Stimulated activated naive CD8-positive, alpha-beta T cell treated with anti-CD3 and anti-CD28 coated beads, Interleukin-15, amount 100 ng/mL, for 72 hours (primary cell): ENCODE results near the gene CLDN3.
"Not testable (repeated sequence)": the region's sequence is repeated elsewhere in the genome, so short reads cannot be mapped to it uniquely, and the experiment has no call there.

Experiments used
- ATAC-seq: fragments of 150-1000 bp; cut with Tn5 transposase; 2 replicates; pipeline ENCODE4 v1.10.0; 2021; ENCODE audit warnings: mild to moderate bottlenecking, moderate library complexity
- DNase-seq, 2 donors: peaks; one replicate each; pipeline ENCODE4 v3.0.0; 2021 to 2022
- H3K27ac Mint-ChIP-seq, 2 donors: one replicate each; pipeline ENCODE4 v1.8.0; 2022; ENCODE audit warnings: mild to moderate bottlenecking in 2 of 2, mixed read lengths in 2 of 2, moderate library complexity in 2 of 2
- H3K27me3 Mint-ChIP-seq: one replicate; pipeline ENCODE4 v1.8.0; 2022; ENCODE audit warnings: mixed read lengths
- H3K4me1 Mint-ChIP-seq: one replicate; pipeline ENCODE4 v1.8.0; 2022; ENCODE audit warnings: mild to moderate bottlenecking, mixed read lengths
- H3K4me3 Mint-ChIP-seq, 2 donors: one replicate each; pipeline ENCODE4 v1.8.0; 2022; ENCODE audit warnings: mild to moderate bottlenecking in 2 of 2, mixed read lengths in 2 of 2, moderate library complexity in 1 of 2
- H3K9me3 Mint-ChIP-seq, 2 donors: one replicate each; pipeline ENCODE4 v1.8.0; 2022; ENCODE audit warnings: mixed read lengths in 2 of 2

The CLDN3 gene

DNA sequence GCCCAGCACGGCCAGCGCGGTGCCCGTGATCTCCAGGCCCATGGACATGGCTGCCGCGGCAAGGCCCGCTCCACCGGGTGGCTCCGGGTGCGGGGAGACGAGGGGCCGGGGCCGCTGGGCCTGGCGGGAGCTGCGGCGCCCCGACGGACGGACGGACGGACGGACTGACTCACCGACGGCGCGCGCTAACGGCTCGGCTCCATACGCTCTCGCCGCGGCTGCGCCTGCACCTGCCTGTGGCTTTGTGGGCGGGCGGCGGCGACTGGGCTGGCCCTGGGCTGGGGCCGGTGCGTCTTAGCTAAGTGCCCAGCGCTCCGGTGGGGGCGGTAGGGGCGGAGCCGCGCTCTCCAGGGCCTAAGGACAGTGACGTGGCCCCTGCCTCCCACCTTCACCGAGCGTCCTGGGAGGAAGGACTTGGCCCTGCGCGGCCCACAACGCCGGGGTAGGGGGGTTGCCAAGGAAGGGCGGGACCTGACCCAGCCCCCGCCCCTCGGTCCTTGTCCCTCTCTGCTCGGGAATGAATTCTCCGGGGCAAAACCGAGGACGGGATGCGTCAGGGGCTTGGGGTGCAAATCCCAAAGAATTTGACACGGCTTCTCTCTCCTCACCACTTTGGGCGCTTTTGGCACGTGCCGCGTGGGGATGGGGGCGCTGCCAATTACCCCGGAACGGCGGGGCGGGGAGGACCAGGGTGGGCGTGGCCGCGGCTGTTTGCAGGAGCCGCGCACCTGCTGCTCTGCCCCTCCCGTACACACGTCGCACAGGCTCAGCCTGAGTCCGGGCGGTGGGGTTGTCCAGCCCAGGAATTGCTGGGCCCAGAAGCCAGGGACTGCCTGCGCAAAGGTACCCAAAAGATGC, at the start of gene CLDN3:
Gene CLDN3, minus strand, starts transcription at position 269 of the 858 bp plus-strand sequence. Its CDS starts 221 bp downstream, at position 48.
- H3K9me3 Mint-ChIP-seq: peaks cover 4 to 7% of the 10 kb centered on the region in 2 donors
- H3K4me1 Mint-ChIP-seq: peaks cover 20% of the 10 kb centered on the region
- DNase-seq: no peak
- peaks cover 67% of the 10 kb centered on the region for H3K27me3 Mint-ChIP-seq
- peak within 1 kb of the TSS; percentile 39 to 74 for H3K4me3 Mint-ChIP-seq
- H3K27ac Mint-ChIP-seq: no peak within 1 kb of the TSS
- no peak for ATAC-seq

DNA sequence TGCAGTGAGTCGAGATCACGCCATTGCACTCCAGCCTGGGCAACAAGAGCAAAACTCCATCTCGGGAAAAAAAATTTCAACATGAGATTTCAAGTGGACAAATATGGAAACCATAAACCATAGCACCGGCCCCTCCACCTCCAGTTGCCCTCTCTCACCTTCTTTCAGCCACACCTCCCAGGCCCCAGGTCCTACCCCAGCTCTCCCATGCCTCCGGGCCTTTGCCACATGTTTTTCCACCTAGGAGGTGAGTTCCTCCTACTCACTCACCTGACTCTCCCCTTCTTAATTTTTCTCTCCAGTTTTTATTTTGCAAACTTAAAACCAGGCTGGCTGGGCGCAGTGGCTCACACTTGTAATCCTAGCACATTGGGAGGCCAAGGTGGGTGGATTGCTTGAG, 47.1 kb upstream of the CLDN3 start:
- H3K9me3 Mint-ChIP-seq: no peaks in the 10 kb centered on the region
- no peak overlapping the region for H3K27ac Mint-ChIP-seq
- no peak overlapping the region for H3K4me3 Mint-ChIP-seq
- H3K4me1 Mint-ChIP-seq: no peaks in the 10 kb centered on the region
- no peaks in the 10 kb centered on the region for H3K27me3 Mint-ChIP-seq
- DNase-seq (no peak), ATAC-seq (no peak)

DNA sequence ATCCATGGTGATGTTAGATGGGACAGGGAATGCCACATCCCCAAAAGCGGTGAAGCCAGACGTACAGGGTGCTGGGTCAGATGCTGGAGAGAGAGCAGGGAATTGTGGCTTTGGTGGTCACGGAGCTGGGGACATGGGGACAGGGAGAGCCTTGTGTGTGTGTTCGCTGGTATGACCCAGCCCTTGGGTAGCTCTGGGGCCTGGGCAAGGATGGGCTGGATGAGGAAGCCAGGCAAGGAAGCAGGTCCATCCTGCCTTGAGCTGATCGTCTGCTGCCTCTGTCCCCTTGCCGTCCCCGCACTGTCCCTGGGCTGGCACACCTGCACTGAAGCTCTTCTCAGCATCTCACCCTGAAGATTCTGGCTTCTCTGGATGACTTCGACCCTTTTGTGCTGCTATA, 45.4 kb upstream of the CLDN3 start:
- no peaks in the 10 kb centered on the region for H3K9me3 Mint-ChIP-seq
- no peak for DNase-seq
- H3K27me3 Mint-ChIP-seq: no peaks in the 10 kb centered on the region
- H3K27ac Mint-ChIP-seq: no peak overlapping the region
- no peak for ATAC-seq
- no peaks in the 10 kb centered on the region for H3K4me1 Mint-ChIP-seq
- no peak overlapping the region for H3K4me3 Mint-ChIP-seq

GRCh38 chr7:73812996-73813395, 42.9 kb upstream of the CLDN3 start:
- no peak overlapping the region for H3K4me3 Mint-ChIP-seq

DNA sequence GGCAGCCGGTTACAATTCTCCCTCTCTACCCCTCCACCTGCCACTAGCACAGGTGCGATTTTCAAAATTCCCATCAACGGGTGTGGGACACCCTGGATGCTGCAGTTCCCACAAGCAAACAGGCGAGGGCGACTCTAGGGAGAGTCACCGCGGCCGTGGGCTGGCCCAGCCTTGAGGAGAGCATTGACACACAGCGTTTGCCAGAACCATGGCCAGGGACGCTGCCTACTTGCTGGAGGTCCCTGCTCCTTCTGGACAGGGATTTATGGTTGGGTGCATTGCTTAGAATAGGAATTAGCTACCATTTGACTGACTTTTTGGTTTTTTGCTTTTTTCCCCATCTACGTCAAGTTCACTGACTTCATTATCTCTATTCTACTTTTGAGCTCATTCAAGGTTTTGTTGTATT, 41.7 kb upstream of the CLDN3 start:
- H3K27ac Mint-ChIP-seq: no peak overlapping the region
- peaks cover 6% of the 10 kb centered on the region for H3K27me3 Mint-ChIP-seq
- peak; percentile 83 for ATAC-seq

More at GRCh38 chr7:73812996-73813395, 42.9 kb upstream of the CLDN3 start:
- H3K27ac Mint-ChIP-seq: no peak overlapping the region
- no peaks in the 10 kb centered on the region for H3K9me3 Mint-ChIP-seq
- no peak for DNase-seq
- peaks cover 6% of the 10 kb centered on the region for H3K27me3 Mint-ChIP-seq
- H3K4me1 Mint-ChIP-seq: no peaks in the 10 kb centered on the region
- ATAC-seq: no peak

DNA sequence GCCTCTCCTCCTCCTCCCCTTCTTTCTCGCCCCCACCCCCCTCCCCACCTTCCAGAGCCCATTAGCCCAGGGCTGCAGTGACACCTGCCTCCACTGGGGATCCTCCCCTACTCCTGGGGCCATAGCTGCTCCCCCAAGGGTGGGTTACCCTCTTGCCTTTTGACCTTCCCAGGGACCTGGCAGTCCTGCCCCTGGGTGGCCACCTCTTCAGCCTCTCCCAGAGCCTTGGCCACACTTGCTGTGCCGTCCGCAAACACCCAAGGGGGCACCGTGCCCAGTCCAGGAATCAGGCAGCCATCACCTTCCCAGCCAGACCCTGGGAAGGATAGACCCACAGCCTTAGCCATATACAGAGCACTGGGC, 40.9 kb upstream of the CLDN3 start:
- no peaks in the 10 kb centered on the region for H3K4me1 Mint-ChIP-seq
- H3K9me3 Mint-ChIP-seq: no peaks in the 10 kb centered on the region
- no peak overlapping the region for H3K4me3 Mint-ChIP-seq
- H3K27me3 Mint-ChIP-seq: peaks cover 6% of the 10 kb centered on the region
- ATAC-seq (no peak), DNase-seq (no peak)
- no peak overlapping the region for H3K27ac Mint-ChIP-seq

More for the DNA sequence above, 41.7 kb upstream of the CLDN3 start:
- Mint-ChIP-seq H3K4me3 (no peak overlapping the region), H3K4me1 (no peaks in the 10 kb centered on the region), H3K9me3 (no peaks in the 10 kb centered on the region)
- peak; percentile 35 to 52 for DNase-seq

DNA sequence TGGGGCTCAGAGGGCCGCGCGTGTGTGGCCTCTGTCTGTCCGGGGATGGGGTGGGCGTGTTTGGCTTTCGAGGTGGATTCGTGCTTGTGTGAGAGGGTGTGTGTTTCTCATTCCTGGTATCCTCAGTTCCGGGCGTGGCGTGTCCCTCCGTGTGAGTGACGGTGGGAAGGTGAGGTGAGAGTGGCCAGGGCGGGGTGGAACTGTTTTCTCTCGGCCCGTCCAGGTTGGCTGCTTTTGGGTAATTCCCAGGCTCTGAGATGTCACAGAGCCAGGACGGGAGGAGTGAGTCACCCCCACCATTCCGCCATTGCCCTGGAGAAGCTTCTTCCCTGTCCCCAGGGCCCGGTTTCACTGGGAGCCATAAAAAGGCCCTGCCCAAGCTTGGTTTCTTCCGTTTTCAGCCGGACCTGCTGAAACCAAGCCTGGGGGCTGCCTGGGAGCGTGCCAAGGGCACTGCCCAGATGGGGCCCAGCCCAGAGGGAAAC, 39.4 kb upstream of the CLDN3 start:
- Mint-ChIP-seq H3K27ac (no peak overlapping the region), H3K27me3 (peaks cover 6% of the 10 kb centered on the region), H3K4me1 (no peaks in the 10 kb centered on the region), H3K4me3 (no peak overlapping the region), H3K9me3 (no peaks in the 10 kb centered on the region)
- DNase-seq (no peak), ATAC-seq (no peak)

DNA sequence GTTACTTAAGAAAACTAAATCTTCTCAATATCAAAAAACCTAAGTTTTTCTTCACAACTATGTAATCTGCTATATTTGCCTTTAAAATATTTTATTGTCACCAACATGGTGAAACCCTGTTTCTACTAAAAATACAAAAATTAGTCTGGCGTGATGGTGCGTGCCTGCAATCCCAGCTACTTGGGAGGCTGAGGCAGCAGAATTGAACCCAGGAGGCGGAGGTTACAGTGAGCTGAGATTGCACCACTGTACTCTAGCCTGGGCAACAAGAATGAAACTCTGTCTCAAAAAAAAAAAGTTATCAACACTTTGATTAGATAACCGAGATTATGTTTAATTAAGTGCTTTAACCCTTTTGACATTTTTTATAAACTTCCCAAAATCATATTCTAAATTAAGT, 32.4 kb upstream of the CLDN3 start:
- Mint-ChIP-seq H3K4me3 (no peak overlapping the region), H3K27ac (no peak overlapping the region), H3K4me1 (no peaks in the 10 kb centered on the region), H3K9me3 (no peaks in the 10 kb centered on the region), H3K27me3 (no peaks in the 10 kb centered on the region)
- ATAC-seq (no peak), DNase-seq (no peak)

GRCh38 chr7:73801577-73801976, 31.5 kb upstream of the CLDN3 start:
- no peak overlapping the region for H3K4me3 Mint-ChIP-seq
- ATAC-seq: no peak
- DNase-seq: no peak

DNA sequence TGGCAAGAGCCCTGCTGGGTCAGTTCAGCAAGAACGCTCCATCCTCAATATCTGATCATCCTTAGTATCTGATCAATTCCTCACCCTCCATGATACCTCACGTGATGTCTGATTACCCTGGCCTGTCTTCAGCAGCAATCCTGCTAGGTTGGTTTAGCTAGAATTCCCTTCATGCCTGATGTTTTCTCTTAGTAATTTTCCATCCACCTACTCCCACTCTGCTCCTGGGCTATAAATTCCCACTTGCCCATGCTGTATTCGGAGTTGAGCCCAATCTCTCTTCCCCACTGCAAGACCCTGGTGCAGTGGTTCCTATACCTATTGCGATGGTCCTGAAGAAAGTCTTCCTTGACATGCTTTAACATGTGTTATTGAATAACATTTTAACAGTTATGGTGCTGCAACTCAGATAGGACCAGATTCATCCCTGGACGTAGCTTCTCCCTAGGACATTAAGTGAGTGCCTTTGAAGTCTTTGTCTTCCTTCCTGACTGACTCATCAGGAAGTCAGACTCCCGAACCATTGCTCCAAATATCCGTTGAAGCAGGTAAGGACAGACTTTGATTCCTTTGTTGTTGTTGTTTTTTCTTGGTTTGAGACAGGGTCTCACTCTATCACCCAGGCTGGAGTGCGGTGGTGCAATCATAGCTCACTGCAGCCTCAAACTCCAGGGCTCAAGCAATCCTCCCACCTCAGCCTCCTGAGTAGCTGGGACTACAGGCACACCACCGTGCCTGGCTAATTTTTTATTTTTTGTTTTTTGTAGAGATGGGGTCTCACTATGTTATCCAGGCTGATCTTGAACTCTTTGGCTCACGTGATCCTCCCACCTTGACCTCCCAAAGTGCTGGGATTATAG, 29.4 kb upstream of the CLDN3 start:
- H3K27ac Mint-ChIP-seq: no peak overlapping the region
- DNase-seq (no peak), ATAC-seq (no peak)
- no peaks in the 10 kb centered on the region for H3K4me1 Mint-ChIP-seq
- no peaks in the 10 kb centered on the region for H3K27me3 Mint-ChIP-seq
- no peaks in the 10 kb centered on the region for H3K9me3 Mint-ChIP-seq
- H3K4me3 Mint-ChIP-seq: no peak overlapping the region

More at GRCh38 chr7:73801577-73801976, 31.5 kb upstream of the CLDN3 start:
- no peaks in the 10 kb centered on the region for H3K9me3 Mint-ChIP-seq
- H3K27me3 Mint-ChIP-seq: no peaks in the 10 kb centered on the region
- H3K4me1 Mint-ChIP-seq: no peaks in the 10 kb centered on the region
- H3K27ac Mint-ChIP-seq: no peak overlapping the region

DNA sequence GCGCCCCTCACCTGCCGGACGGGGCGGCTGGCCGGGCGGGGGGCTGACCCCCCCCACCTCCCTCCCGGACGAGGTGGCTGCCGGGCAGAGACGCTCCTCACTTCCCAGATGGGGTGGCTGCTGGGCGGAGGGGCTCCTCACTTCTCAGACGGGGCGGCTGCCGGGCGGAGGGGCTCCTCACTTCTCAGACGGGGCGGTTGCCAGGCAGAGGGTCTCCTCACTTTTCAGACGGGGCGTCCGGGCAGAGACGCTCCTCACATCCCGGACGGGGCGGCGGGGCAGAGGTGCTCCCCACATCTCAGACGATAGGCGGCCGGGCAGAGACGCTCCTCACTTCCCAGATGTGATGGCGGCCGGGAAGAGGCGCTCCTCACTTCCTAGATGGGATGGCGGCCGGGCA, 27.1 kb upstream of the CLDN3 start:
- H3K4me3 Mint-ChIP-seq, H3K27me3 Mint-ChIP-seq, H3K4me1 Mint-ChIP-seq, H3K9me3 Mint-ChIP-seq, DNase-seq, H3K27ac Mint-ChIP-seq, ATAC-seq: not testable (repeated sequence)

DNA sequence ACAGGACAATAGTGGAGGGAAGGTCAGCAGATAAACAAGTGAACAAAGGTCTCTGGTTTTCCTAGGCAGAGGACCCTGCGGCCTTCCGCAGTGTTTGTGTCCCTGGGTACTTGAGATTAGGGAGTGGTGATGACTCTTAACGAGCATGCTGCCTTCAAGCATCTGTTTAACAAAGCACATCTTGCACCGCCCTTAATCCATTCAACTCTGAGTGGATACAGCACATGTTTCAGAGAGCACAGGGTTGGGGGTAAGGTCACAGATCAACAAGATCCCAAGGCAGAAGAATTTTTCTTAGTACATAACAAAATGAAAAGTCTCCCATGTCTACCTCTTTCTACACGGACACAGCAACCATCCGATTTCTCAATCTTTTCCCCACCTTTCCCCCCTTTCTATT, 26.6 kb upstream of the CLDN3 start:
- not testable (repeated sequence) for H3K4me3 Mint-ChIP-seq, DNase-seq, H3K27ac Mint-ChIP-seq, H3K4me1 Mint-ChIP-seq, H3K9me3 Mint-ChIP-seq, H3K27me3 Mint-ChIP-seq, ATAC-seq

- not testable (repeated sequence) for H3K4me1 Mint-ChIP-seq, ATAC-seq, H3K27me3 Mint-ChIP-seq, H3K27ac Mint-ChIP-seq, H3K9me3 Mint-ChIP-seq, DNase-seq, H3K4me3 Mint-ChIP-seq
Measured at GRCh38 chr7:73795188-73795587, 25.1 kb upstream of the CLDN3 start.

- not testable (repeated sequence) for DNase-seq, ATAC-seq, H3K9me3 Mint-ChIP-seq, H3K27me3 Mint-ChIP-seq, H3K4me1 Mint-ChIP-seq, H3K4me3 Mint-ChIP-seq, H3K27ac Mint-ChIP-seq
Measured at GRCh38 chr7:73791170-73791690, 21.2 kb upstream of the CLDN3 start.

DNA sequence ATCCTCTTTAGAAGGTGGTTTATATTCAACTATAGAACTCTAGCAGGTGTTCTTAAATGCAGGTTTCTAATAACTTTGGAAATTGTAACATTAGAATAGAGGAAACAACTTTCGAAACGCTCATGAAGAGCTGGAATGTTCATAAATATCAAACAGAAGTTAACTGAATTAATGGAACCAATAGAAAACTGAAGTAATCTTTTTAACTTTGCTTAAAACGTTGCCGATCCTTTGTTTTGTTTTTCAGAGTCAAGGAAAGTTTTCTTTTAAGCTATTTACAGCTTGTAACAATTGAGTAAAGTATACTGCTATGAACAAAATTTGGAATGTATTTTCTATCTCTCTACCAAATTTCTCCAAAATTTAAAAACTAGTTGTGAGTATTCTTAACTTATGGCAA, 19.0 kb upstream of the CLDN3 start:
- Mint-ChIP-seq H3K27me3 (no peaks in the 10 kb centered on the region), H3K4me3 (no peak overlapping the region), H3K27ac (no peak overlapping the region), H3K4me1 (no peaks in the 10 kb centered on the region), H3K9me3 (peaks cover 0 to 4% of the 10 kb centered on the region in 2 donors)
- ATAC-seq: no peak
- DNase-seq: no peak

DNA sequence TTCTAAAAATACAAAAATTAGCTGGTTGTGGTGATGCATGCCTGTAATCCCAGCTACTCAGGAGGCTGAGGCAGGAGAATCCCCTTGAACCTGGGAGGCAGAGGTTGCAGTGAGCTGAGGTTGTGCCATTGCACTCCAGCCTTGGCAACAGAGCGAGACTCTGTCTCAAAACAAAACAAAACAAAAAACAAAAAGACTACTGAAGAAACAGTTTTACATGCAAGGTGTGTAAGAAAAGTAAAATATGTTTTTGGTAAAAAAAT, 17.6 kb upstream of the CLDN3 start:
- H3K27me3 Mint-ChIP-seq, ATAC-seq, DNase-seq, H3K27ac Mint-ChIP-seq, H3K4me1 Mint-ChIP-seq, H3K9me3 Mint-ChIP-seq, H3K4me3 Mint-ChIP-seq: not testable (repeated sequence)
